Sigmoid colon (tissue), 4 donors: ENCODE measurements around the gene FAM83G.

Experiments
- CTCF ChIP-seq, 4 experiments: fragments of 450-650 bp in 3 of 4; fragments of 200-600 bp in 1 of 4; IDR thresholded peaks; one replicate each; pipeline ENCODE4 v1.5.1; 2016 to 2019; ENCODE audit warnings: antibody characterized with exemption in 4 of 4, mild to moderate bottlenecking in 3 of 4, moderate library complexity in 2 of 4
- EP300 ChIP-seq, 4 donors: sonication (generic); formaldehyde crosslinking; IDR thresholded peaks; one replicate each; pipeline ENCODE4 v1.6.1; 2017; ENCODE audit warnings: antibody characterized with exemption in 4 of 4
- POLR2A ChIP-seq, 2 donors: fragments of 450-650 bp; IDR thresholded peaks; one replicate each; pipeline ENCODE4 v1.6.1; 2016; ENCODE audit warnings: antibody characterized with exemption in 2 of 2, mild to moderate bottlenecking in 2 of 2, moderate library complexity in 2 of 2

GRCh38 chr17:18980682-18981334, 23.8 kb downstream of the FAM83G start:
- TF ChIP-seq POLR2A (IDR thresholded peaks at IDR 0.05) (no peak), CTCF (IDR thresholded peaks at IDR 0.05) (no peak), EP300 (IDR thresholded peaks at IDR 0.05) (no peak)
